ENCODE measurements around the gene PCCA. TPM values are rescaled to one million over a fixed set of nuclear protein-coding genes. Genes with fewer than 3 reads are reported as not detected.

The PCCA gene
- total RNA-seq, 4 donors from 2014 or later = 40.1 to 82.8 (median 61.1) TPM

- TF ChIP-seq, protein P1, sequence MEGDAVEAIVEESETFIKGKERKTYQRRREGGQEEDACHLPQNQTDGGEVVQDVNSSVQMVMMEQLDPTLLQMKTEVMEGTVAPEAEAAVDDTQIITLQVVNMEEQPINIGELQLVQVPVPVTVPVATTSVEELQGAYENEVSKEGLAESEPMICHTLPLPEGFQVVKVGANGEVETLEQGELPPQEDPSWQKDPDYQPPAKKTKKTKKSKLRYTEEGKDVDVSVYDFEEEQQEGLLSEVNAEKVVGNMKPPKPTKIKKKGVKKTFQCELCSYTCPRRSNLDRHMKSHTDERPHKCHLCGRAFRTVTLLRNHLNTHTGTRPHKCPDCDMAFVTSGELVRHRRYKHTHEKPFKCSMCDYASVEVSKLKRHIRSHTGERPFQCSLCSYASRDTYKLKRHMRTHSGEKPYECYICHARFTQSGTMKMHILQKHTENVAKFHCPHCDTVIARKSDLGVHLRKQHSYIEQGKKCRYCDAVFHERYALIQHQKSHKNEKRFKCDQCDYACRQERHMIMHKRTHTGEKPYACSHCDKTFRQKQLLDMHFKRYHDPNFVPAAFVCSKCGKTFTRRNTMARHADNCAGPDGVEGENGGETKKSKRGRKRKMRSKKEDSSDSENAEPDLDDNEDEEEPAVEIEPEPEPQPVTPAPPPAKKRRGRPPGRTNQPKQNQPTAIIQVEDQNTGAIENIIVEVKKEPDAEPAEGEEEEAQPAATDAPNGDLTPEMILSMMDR (IDR thresholded peaks at IDR 0.05; ENCODE audit: low read depth) = no peak
Observed at GRCh38 chr13:100208626-100209025, 119.7 kb downstream of the PCCA start.

- TF ChIP-seq, protein P1 (IDR thresholded peaks at IDR 0.05; ENCODE audit: low read depth) = no peak
Observed at GRCh38 chr13:100209857-100210825, 121.2 kb downstream of the PCCA start.

GRCh38 chr13:100211016-100211710 is 122.3 kb downstream of the PCCA start:
- TF ChIP-seq, protein P1 (IDR thresholded peaks at IDR 0.05; ENCODE audit: low read depth) = no peak

- TF ChIP-seq, protein P1 (IDR thresholded peaks at IDR 0.05; ENCODE audit: low read depth) = no peak
Observed at GRCh38 chr13:100212904-100213553, 124.1 kb downstream of the PCCA start.

DNA sequence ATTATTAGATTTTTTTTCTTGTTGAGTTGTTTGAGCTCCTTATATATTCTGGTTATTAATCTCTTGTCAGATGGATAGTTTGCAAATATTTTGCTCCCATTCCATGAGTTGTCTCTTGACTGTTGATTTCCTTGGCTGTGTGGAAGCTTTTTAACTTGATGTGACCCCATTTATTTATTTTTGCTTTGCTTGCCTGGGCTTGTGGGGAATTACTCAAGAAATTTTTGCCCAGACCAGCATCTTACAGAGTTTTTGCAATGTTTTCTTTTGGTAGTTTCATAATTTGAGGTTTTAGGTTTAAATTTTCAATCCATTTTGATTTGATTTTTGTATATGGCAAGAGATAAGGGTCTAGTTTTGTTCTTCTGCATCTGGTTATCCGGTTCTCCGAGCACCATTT is 124.7 kb downstream of the PCCA start:
- TF ChIP-seq, protein P1 (IDR thresholded peaks at IDR 0.05; ENCODE audit: low read depth) = no peak

GRCh38 chr13:100214886-100215285 is 126.0 kb downstream of the PCCA start:
- TF ChIP-seq, protein P1 (IDR thresholded peaks at IDR 0.05; ENCODE audit: low read depth) = no peak

DNA sequence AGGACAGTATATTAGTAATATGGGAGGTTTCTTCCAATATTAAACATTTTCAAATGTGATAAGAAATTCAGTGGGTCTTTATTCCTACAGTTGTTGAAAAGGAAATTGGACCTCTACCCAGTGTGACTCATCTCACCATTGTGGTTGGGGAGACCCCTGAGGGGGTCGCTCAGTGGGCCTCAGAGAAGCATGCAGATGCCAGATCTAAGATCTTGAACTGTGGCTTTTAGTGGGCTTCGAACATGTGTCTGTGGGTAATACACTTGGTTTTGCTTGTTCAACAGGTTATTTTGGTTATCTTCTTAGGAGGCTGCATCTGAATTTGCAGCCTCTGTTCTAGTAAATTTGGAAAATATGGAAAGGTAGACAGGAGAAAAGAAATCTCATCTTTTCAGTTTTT is 132.3 kb downstream of the PCCA start:
- TF ChIP-seq, protein P1 (IDR thresholded peaks at IDR 0.05; ENCODE audit: low read depth) = no peak

Measured in subcutaneous adipose tissue (tissue), 4 donors.